Lower leg skin (tissue), 3 donors: ENCODE data around the gene INKA2.

Experiments used
- CTCF ChIP-seq, 3 donors: fragments of 450-650 bp; IDR thresholded peaks; one replicate each; pipeline ENCODE4 v1.5.1; 2016; ENCODE audit warnings: antibody characterized with exemption in 3 of 3, mild to moderate bottlenecking in 3 of 3, moderate library complexity in 2 of 3
- POLR2A ChIP-seq, 2 donors: fragments of 450-650 bp; IDR thresholded peaks; one replicate each; pipeline ENCODE4 v1.6.1; 2016 to 2017; ENCODE audit warnings: antibody characterized with exemption in 2 of 2, mild to moderate bottlenecking in 1 of 2, moderate library complexity in 1 of 2

GRCh38 chr1:111723871-111724270 lies 15.3 kb downstream of the INKA2 start:
- TF ChIP-seq POLR2A (IDR thresholded peaks at IDR 0.05): no peak
- no peak for TF ChIP-seq CTCF (IDR thresholded peaks at IDR 0.05)
